Stomach (tissue), 9 donors: ENCODE data around the gene RGMB. TPM values are rescaled to one million over a fixed set of nuclear protein-coding genes. Genes with fewer than 3 reads are reported as not detected.
A peak's percentile ranks its signal among the peaks of the same experiment; 100 is the strongest.

Source experiments
- DNase-seq, 2 donors: peaks; one replicate each; pipeline versions ENCODE4 v3.0.0 to v3.0.0-alpha.2; 2013 to 2019
- H3K27ac ChIP-seq, 5 donors: fragments of 200-600 bp in 4 of 5; sonication (generic) in 4 of 5; one replicate each; pipeline ENCODE4 v1.5.1; 2013 to 2019; ENCODE audit warnings: mild to moderate bottlenecking in 1 of 5, moderate library complexity in 1 of 5
- H3K27me3 ChIP-seq, 3 donors: fragments of 200-600 bp; sonication (generic); one replicate each; pipeline ENCODE4 v1.5.1; 2017 to 2019; ENCODE audit warnings: mixed run types in 1 of 3
- H3K36me3 ChIP-seq, 4 donors: fragments of 200-600 bp; sonication (generic); 1 replicate in 3 of 4; 2 replicates in 1 of 4; pipeline ENCODE4 v1.5.1; 2016 to 2019
- H3K4me1 ChIP-seq, 4 donors: fragments of 200-600 bp; sonication (generic); one replicate each; pipeline ENCODE4 v1.5.1; 2016 to 2019
- H3K4me3 ChIP-seq, 4 donors: fragments of 200-600 bp; sonication (generic) in 3 of 4; one replicate each; pipeline ENCODE4 v1.5.1; 2016 to 2019; ENCODE audit warnings: mild to moderate bottlenecking in 1 of 4
- H3K9me3 ChIP-seq, 4 donors: fragments of 200-600 bp; sonication (generic); one replicate each; pipeline ENCODE4 v1.5.1; 2016 to 2019
- CTCF ChIP-seq, 7 experiments: fragments of 450-650 bp in 4 of 7; fragments of 200-600 bp in 3 of 7; sonication (generic) in 3 of 7; IDR thresholded peaks; one replicate each; pipeline ENCODE4 v1.5.1; 2016 to 2019; ENCODE audit warnings: antibody characterized with exemption in 7 of 7, control low read depth in 2 of 7, mild to moderate bottlenecking in 1 of 7
- EP300 ChIP-seq: sonication (generic); formaldehyde crosslinking; IDR thresholded peaks from one replicate; pipeline ENCODE4 v1.6.1; 2017; ENCODE audit warnings: antibody characterized with exemption
- POLR2A ChIP-seq, 4 donors: fragments of 450-650 bp; IDR thresholded peaks; one replicate each; pipeline ENCODE4 v1.6.1; 2016; ENCODE audit warnings: antibody characterized with exemption in 4 of 4, control low read depth in 2 of 4, mild to moderate bottlenecking in 1 of 4, moderate library complexity in 1 of 4
- POLR2AphosphoS5 ChIP-seq, 3 donors: sonication (generic); formaldehyde crosslinking; IDR thresholded peaks; one replicate each; pipeline ENCODE4 v1.6.1; 2016; ENCODE audit warnings: antibody characterized with exemption in 3 of 3
- WGBS, 5 donors: extraction: QIAGEN DNeasy Blood & Tissue Kit in 3 of 5; methylation state at CpG; one replicate each; pipeline versions ENCODE4 v1.1.5 to v1.1.7; 2013 to 2018; 5-methylcytosine and 5-hydroxymethylcytosine counted together
- intact Hi-C: fragments of 100-400 bp; cut with DNase I; formaldehyde crosslinking; loops from one replicate; pipeline ENCODE4 v1.15.1; 2023; ENCODE audit warnings: low total_unique reads
- polyA plus RNA-seq, 3 donors: library from polyadenylated mRNA; stranded (reverse); fragments of 200-250 nt; gene quantifications; one replicate each; pipeline ENCODE4 v1.2.3, GENCODE V29; 2013
- total RNA-seq, 5 donors: library from RNA; depleted of rRNA; stranded (reverse); fragments of >200 nt; gene quantifications; one replicate each; pipeline versions ENCODE4 v1.1.0 to v1.2.3, GENCODE V29; 2014 to 2016
- donor health status: healthy with polysubstance abuse.
- donor health status: Bipolar disorder and iron deficiency.
- donor health status: healthy.

RGMB gene
- total and polyA plus RNA-seq, 8 donors, result 8.4 to 215 (median 50.1) TPM

DNA sequence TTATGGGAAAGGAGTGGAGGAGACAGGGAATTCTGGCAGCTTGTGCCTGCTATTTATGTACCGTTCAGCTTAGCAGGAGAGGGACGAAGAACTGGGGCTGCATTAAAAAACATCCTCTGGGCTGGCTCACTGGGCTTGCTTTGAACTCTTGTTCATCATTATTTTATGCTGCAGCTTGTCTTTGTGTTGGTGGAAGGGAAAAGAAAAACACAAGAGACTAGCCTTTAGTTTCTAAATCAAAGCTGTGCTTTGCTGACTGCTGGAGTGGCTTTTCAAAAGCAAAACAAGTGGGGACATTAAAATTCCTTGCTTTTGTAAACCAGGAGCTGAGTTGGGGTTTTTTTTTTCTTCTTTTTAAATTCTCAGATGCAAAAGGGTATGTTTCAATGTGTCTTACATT, 5.9 kb upstream of the RGMB start:
- H3K27me3 ChIP-seq, result peaks cover 0 to 33% (median 8%) of the 10 kb centered on the region in 3 donors
- no peaks in the 10 kb centered on the region for H3K9me3 ChIP-seq
- H3K4me1 ChIP-seq, result peaks cover 5 to 52% (median 28%) of the 10 kb centered on the region in 4 donors
- WGBS, 5 donors, result 11 to 40% (median 19%) methylated on average over 2 of the region's 2 CpGs
- DNase-seq, result no peak
- H3K27ac ChIP-seq, result peak overlapping the region in 3 of 5 donors; percentile 84 to 97 (median 95)
- intact Hi-C loops, result no loop called here
- H3K4me3 ChIP-seq, result peak overlapping the region in 1 of 4 donors; percentile 68
- H3K36me3 ChIP-seq, result no peaks in the 10 kb centered on the region
- TF ChIP-seq CTCF (IDR thresholded peaks at IDR 0.05) (no peak), POLR2AphosphoS5 (IDR thresholded peaks at IDR 0.05) (no peak), EP300 (no peak), POLR2A (IDR thresholded peaks at IDR 0.05) (no peak)

DNA sequence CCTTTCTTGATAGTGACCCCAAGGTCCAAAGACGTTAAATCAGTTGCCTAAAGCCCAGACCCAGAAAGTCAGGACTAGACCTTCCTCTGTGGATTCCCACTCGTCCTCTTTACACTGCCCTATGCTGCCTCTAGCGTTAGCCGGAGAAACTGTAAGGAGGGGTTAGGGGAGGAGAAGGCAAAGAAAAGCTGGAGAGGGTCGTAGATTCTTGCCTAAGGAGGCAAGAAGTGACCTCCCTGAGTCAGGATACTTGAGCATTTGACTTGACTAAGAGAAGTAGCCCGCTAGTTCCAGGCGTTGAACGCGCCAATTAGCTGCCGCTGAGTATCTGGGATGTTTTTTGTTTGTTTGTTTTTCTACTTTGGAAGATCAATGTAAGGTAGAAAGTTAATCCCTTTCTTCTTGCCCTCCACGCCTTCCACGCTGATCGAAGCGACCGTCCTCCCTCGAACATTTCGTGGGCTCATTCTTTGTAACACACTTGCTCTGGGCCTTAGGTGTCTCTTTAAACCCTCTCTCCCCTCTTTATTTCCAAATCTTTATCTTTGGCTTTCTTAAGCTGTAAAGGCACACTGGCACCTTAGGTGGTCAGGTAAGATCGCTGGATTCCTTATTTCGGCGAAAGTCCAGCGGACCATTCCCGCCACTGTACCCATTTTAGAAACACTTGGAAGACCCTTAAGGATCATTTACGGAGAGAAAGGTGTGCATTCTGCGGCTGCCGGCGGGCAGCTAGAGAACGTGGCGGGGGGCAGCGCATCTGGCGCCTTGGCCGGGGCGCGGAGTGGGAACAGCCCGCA, 5.1 kb upstream of the RGMB start:
- Histone ChIP-seq H3K9me3 (no peaks in the 10 kb centered on the region), H3K27ac (peak overlapping the region; percentile 84 to 97 (median 95)), H3K27me3 (peaks cover 0 to 34% (median 8%) of the 10 kb centered on the region in 3 donors), H3K36me3 (no peaks in the 10 kb centered on the region), H3K4me3 (peak overlapping the region; percentile 68 to 97 (median 89)), H3K4me1 (peaks cover 8 to 56% (median 30%) of the 10 kb centered on the region in 4 donors)
- 0 to 1% (median 1%) methylated on average over 29 to 34 of the region's 34 CpGs for WGBS, 5 donors
- TF ChIP-seq EP300 (no peak), CTCF (IDR thresholded peaks at IDR 0.05) (peak in 5 of 7 experiments; percentile 62 to 85 (median 81))
- peak; percentile 37 to 86 for DNase-seq
- intact Hi-C loops, result no loop called here

DNA sequence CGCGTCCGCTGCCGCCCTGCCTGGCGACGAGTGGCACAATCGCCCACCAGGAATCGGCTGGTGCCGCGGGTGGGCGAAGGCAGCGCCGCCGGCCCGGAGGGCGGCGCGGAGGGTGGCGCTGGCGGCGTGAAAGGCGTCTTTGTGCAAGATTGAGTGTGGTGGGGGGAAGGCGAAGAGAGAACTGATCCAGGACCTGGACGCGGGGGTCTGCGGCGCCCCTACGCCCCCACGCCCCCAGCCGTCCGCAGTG, 4.6 kb upstream of the RGMB start:
- 1 to 3% (median 2%) methylated on average over 24 to 31 of the region's 31 CpGs; no CpG with 5 or more reads in 1 of the 5 donors for WGBS, 5 donors
- H3K27me3 ChIP-seq, result peaks cover 0 to 39% (median 8%) of the 10 kb centered on the region in 3 donors
- H3K27ac ChIP-seq, result peak overlapping the region; percentile 84 to 97 (median 95)
- H3K4me1 ChIP-seq, result peaks cover 8 to 56% (median 30%) of the 10 kb centered on the region in 4 donors
- intact Hi-C loops, result no loop called here
- H3K4me3 ChIP-seq, result peak overlapping the region; percentile 68 to 97 (median 89)
- DNase-seq, result no peak
- TF ChIP-seq POLR2A (IDR thresholded peaks at IDR 0.05) (no peak), EP300 (no peak), POLR2AphosphoS5 (IDR thresholded peaks at IDR 0.05) (no peak), CTCF (IDR thresholded peaks at IDR 0.05) (no peak)
- no peaks in the 10 kb centered on the region for H3K9me3 ChIP-seq
- H3K36me3 ChIP-seq, result no peaks in the 10 kb centered on the region

GRCh38 chr5:98769210-98769958, 4.1 kb upstream of the RGMB start:
- H3K9me3 ChIP-seq, result no peaks in the 10 kb centered on the region
- WGBS, 5 donors, result 1 to 2% (median 1%) methylated on average over 16 to 55 of the region's 55 CpGs
- H3K27ac ChIP-seq, result peak overlapping the region; percentile 84 to 97 (median 95)
- H3K27me3 ChIP-seq, result peaks cover 0 to 44% (median 8%) of the 10 kb centered on the region in 3 donors
- peak overlapping the region; percentile 68 to 97 (median 89) for H3K4me3 ChIP-seq
- no peak for TF ChIP-seq EP300
- peak in 5 of 7 experiments; percentile 50 to 76 (median 65) for TF ChIP-seq CTCF (IDR thresholded peaks at IDR 0.05)
- intact Hi-C loops, result no loop called here
- peaks cover 0 to 3% (median 0%) of the 10 kb centered on the region in 4 donors for H3K36me3 ChIP-seq
- peak; percentile 57 to 90 for DNase-seq
- peaks cover 8 to 56% (median 30%) of the 10 kb centered on the region in 4 donors for H3K4me1 ChIP-seq
